IPS-18c (cell line): ENCODE measurements around the gene TUBG2.
A peak's percentile ranks its signal among the peaks of the same experiment; 100 is the strongest.

Source experiments
- H3K4me3 ChIP-seq: 2 replicates; pipeline ENCODE4 v1.7.0; 2013; ENCODE audit warnings: low read depth, mild to moderate bottlenecking, low read length, moderate library complexity; ENCODE audit not compliant: insufficient read depth
- H3K9me3 ChIP-seq: one replicate; pipeline ENCODE4 v1.6.1; 2013; ENCODE audit warnings: mild to moderate bottlenecking, low read length, moderate library complexity; ENCODE audit not compliant: control insufficient read depth, insufficient read depth

TUBG2 gene

DNA sequence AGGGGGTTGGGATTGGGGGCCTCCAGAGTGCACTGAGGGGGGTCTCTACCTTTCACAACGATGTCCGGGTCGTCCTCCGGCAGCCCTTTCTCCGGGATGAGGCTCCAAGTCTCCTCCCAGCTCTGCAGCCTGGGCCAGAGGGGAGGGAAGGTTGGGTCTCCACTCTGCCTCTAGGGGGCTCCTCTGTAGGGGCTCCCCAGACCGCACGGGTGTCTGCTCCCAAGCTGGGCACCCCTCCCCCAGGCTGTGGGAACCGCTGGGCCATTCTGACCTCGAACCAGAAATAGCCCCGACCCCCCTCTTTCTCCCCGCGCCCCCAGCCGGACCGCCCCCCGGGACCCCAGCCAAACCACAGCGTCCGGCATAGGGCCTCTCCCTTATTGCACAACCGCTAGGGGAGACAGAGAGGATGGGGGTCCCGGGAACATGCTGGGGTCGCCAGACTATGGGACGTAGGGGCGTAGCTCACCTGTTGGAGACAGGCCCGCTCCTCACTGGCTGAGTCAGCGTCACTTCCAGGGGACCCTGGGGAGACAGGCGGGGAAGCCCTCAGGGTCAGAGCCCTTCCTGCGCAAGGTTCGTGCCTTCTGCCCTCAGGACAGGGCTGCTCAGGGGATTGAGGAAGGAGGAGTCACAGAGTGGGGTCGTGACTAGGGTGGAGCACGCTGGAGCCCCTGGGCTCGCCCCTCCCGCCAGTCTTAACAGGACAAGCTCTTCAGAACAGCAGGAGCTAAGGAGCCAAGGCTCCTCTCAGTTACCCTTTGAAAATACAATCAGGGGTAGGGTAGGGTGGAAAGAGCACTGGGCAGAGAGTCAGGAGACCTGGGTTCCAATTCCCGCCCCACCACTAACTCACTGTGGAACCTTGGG, 15.0 kb downstream of the TUBG2 start:
- H3K4me3 ChIP-seq, result peak overlapping the region; percentile 34
- H3K9me3 ChIP-seq, result no peaks in the 10 kb centered on the region

DNA sequence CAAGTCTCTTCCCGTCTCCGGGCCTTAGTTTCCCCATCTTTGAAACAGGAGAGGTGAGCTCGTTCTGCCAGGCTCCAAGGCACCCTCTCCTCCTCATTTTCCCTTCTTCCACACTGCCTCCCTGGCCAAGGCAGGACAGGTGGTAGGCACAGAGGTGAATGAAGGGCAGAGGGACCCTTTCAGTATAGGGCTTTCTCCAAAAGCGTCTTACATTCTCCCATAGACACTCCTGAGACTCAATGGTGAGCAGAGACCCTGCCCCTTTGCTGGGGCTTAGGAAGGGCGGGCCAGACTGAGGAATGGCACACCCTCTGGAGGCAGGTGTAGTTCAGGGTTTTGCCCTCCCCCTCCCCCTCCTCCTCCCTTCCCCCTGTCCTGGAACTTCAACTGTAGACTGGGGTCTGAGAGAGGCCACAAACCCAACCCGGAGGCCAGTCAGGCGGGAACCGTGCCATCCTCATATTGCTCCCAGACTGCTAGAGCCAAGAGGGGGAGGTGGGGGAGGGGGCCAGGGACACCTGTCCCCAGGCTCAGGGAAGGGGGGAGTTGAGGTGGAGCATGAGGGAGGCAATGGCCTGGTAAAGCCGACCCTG, 15.8 kb downstream of the TUBG2 start:
- Histone ChIP-seq H3K4me3 (peak overlapping the region; percentile 95), H3K9me3 (no peaks in the 10 kb centered on the region)

DNA sequence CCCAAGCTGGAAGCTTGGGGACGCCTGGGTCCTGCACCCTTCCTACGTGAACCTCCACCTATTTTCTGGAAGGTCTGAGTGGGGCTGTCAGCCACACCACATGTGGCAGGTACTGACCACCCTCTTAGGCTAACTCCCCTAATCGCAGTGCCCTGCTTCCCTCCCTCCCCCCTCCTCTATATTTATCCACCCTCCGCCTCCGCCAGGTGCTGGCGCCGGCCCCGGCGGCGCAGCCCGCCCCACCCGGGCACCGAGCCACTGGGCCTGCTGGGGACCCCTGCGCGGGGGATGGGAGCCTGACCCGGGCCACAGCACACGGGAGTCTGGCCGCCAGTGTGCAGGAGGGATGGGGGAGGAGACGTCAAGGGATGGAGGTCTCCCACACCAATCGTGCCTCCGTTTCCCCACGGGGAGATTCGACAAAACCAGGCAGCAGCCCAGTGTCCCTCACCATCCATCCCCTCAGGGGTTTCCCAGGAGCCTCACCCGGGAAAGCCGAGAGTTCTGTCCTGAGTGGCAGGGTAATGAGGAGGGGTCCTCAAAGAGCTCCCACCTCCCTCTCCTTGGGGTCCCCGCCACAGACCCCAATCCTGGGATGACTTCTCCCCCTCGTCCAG, 16.4 kb downstream of the TUBG2 start:
- no peaks in the 10 kb centered on the region for H3K9me3 ChIP-seq
- peak overlapping the region; percentile 95 for H3K4me3 ChIP-seq

DNA sequence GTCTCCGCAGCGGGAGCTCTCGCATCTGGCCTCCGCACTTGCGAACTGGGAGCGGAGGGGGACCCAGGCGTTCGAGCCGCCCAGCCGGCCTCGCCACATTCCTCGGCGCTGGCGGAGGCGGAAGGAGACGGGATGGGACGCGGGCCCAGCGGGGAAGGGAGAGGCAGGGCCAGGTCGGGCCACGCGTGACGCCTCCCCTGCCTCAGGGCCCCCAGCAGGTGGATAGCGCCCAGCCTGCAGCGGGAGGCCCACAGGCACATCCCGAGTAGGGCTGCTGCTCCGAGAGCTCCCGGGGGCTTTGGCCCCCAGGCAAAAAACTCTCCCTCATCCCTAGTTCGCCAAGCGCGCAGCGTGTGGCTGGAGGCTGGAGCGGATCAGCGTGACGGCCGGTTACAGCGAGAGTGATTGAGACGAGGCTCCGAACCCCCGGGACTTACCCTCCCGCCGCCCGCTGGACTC, 16.9 kb downstream of the TUBG2 start:
- peak overlapping the region; percentile 95 for H3K4me3 ChIP-seq
- H3K9me3 ChIP-seq, result no peaks in the 10 kb centered on the region

DNA sequence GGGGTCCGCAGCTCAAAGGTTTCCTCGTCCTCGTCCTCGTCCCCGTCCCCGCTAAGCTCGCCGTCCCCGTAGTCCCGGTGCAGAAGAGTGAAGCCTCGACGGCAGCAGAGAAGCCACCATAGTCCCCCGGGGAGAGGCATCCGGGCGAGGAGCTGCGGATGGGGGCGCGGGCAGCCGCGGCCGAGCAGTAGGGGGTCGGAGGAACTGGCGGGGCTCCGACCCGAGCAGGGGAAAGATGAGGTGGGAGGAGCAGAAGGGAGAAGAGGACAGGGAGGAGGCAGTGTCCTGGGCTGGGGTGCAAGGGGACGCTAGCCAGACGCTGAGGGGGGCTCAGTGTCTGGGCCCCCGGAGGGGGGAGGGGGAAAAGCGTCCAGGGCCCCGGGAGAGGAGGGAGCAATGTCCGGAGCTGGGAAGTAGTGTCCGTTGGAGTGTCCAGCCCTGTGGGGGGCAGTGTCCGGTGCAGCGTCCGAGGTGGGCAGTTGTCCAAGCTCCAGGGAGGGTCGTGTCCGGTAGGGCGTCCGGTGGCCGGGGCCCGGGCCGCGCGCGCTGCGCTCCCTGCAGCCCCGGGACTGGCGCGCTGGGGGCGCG, 17.4 kb downstream of the TUBG2 start, which contains the start of gene PLEKHH3:
Gene PLEKHH3, minus strand, starts transcription at position 571 of the 588 bp plus-strand sequence. Its CDS starts 431 bp downstream, at position 140.
- no peaks in the 10 kb centered on the region for H3K9me3 ChIP-seq
- H3K4me3 ChIP-seq, result peak within 1 kb of the TSS; percentile 95

DNA sequence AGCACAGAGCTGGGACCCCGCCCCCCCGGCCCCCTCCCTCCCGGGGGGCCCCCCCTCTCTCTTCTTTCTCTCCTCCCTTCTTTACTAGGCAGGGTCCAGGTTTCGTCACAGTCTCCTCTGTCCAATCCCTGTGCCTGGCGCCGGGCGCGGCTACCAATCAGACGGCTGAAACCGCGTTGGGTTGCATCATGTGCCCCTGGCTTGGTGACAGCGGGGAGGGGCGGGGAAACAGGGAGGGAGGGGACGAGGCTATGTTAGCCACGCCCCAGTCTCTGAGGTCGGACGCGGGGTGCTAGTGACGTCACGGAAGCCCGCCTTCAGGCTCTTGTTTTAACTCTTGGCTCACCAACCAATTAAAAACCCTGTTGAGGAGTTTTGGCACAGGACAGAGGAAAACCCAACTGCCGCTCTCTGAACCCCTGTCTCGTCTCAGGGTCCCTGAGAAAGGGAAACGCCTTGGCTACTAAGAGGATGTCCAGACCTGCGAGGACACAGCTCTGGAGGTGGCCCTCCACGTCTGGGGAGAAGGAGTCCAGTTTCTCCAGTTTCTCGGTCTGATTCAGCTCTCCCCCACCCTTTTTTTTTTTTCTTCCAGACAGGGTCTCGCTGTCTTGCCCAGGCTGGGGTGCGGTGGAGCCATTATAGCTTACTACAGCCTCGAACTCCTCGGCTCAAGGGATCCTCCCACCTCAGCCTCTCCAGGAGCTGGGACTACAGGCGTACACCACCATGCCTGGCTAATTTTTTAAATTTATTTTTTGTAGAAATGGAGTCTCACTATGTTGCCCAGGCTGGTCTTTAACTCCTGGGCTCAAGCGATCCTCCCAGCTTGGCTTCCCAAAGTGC, 18.2 kb downstream of the TUBG2 start:
- H3K4me3 ChIP-seq, result peak overlapping the region; percentile 95; the same call in 1 of the 2 replicates
- H3K9me3 ChIP-seq, result no peaks in the 10 kb centered on the region

DNA sequence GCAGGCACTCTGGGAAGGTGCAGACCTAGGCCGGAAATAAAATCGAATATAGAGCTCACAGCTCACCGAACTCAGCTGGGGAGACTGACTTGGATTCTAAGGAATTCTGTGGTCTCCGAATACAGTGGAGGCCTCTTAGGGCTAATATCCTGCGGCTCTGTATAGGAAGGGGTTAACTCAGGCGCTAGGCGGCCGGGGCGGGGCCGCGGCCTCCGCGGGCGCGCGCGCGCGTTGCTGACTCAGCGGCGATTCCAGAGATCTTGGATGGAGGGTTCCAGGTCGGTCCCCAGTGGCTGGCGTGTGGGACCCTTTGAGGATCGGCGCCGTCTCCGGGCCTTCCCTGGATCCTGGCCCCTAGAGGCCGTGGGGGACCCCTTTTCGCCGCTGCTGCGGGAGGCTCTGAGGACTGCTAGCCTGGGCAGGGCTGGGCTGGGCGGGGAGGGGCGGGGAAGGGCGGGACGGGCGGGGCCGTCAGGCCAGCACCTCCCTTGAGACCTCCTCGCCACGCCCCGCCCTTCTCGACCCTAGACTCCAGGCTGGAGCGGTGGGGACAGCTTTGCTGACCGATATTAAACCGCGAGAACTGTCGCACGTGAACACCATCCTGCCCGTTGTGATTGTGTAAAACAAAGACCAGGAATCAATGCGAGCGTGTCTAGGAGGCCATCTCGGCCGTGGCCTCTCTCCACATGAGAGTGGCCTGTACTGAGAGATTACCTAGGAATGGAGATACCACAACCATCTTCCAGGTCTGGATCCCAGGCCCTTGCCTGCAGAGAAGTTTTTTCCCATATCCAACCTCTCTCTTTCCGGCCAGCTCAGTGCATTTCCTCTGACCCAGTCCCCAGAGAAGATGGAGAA, 19.1 kb downstream of the TUBG2 start:
- Histone ChIP-seq H3K9me3 (no peaks in the 10 kb centered on the region), H3K4me3 (peak overlapping the region; percentile 86)

DNA sequence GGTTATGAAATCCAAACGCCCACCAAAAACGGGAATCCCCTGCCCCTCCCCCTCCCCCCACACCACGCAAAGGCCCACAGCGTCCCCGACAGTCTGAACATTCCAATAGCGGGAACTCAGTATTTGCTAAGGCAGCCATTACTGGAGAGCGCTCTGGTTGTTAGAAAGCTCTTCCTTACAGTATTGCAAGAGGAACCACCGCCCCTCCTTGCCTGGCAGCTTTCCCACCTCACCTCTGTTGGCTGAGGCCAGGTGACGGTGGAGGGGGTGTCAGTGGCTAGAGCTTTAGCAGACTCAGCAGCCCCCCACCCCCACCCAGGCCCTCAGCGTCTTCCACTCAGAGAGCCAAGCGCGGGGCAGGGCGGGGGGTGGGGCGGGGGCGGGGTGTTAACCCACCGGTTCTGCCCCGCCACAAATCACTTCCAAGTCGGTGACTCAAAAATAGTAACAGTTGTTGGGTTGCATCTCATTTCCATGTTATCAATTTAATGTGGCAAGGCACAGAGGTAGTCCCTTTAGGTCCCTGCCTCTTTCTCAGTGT, 19.9 kb downstream of the TUBG2 start:
- Histone ChIP-seq H3K9me3 (no peaks in the 10 kb centered on the region), H3K4me3 (peak overlapping the region; percentile 86; the same call in 1 of the 2 replicates)

DNA sequence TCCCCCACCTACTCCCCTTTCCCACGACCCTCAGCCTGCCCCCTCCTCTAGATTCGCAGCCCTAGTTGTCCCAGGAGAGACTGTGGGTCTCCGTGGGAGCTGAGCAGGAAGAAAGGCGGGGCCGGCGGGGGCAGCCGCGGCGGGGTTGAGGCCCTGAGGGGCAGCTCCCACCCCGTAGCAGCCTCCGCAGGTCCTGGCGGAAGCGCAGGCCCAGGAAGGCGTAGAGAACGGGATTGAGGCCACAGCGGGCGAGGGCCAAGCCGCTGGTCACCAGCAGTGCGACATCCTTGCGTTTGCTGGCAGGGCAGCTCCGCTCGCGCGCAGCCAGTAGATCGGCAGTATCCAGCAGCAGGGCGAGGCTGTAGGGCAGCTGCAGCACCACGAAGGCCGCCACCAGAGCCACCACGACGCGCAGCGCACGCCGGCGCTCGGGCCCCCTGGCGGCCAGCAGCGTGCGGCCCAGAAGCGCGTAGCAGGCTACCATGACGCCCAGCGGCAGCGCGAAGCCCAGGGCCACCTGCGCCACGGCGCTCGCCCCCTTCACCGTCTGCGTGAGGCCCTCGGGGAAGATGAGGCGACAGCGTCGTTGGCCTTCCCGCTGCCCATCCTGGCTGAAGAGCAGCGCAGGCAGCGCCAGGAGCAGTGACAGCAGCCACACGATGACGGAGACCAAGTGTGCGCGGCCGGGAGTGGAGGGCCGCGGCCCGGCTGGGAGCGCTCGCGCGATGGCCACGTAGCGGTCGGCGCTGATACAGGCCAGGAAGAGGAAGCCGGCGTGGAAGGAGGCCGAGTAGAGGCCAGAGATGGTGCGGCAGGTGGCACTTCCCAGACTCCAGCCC, 20.6 kb downstream of the TUBG2 start:
- peak overlapping the region; percentile 42 for H3K4me3 ChIP-seq
- no peaks in the 10 kb centered on the region for H3K9me3 ChIP-seq

DNA sequence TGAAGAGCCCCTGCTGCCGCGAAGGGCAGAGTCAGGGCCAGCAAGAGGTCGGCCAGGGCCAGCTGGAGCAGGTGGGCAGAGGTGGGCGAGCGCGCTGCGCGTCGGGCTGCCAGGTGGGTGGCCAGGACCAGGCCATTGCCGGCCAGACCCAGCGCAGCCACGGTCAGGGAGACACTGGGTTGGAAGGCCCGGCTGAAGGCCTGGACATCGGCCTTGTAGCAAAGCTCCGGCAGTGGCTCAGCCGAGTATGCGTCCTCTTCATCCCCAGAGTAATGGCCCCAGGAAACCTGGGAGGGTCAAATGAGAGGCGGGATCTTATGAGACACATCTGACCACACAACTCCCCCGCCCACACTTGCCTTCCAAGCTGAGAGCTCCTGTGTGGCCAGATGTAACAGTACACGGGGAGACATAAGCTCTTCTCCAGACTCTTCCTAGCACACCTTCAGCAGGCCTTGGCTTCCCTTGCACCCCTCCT, 21.3 kb downstream of the TUBG2 start:
- Histone ChIP-seq H3K4me3 (peak overlapping the region; percentile 42; the same call in 1 of the 2 replicates), H3K9me3 (no peaks in the 10 kb centered on the region)

DNA sequence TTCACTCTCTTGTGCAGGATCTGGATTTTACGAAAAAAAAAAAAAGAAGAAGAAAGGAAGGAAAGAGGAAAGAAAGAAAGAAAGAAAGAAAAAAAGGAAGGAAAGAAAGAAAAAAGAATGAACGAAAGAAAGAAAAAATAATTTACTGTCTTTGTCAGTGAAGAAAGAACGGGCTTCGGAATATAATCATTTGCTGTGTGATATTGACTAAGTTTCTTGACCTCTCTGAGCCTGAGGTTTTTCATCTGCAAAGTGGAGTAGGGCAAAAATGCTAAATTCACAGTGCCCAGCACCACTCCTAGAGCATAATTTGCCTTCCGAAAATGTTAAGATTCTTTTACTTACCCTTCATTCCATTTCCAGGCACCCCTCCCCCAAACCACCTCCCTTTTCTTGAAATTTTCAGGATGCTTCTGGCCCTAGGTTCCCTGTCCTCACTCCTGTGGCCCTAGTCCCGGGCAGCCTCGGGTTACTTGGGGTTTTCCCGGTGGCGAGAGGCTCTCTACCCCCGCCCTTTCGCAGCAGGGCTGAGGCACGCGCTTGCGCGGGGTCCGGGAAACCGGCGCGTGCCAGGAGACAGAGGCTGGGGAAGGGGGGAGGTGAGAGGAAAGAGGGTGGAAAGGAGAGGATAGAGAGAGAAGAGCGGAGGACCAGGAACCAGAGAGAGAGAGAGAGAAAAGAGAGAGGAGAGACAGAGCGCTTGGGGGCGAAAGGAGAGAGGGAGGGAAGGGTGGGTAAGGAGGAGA, 23.1 kb downstream of the TUBG2 start, which contains the start of gene CNTNAP1:
Gene CNTNAP1, plus strand, starts transcription at position 556 of the 746 bp plus-strand sequence. CDS start 299 bp downstream, outside the sequence.
- no peaks in the 10 kb centered on the region for H3K9me3 ChIP-seq

DNA sequence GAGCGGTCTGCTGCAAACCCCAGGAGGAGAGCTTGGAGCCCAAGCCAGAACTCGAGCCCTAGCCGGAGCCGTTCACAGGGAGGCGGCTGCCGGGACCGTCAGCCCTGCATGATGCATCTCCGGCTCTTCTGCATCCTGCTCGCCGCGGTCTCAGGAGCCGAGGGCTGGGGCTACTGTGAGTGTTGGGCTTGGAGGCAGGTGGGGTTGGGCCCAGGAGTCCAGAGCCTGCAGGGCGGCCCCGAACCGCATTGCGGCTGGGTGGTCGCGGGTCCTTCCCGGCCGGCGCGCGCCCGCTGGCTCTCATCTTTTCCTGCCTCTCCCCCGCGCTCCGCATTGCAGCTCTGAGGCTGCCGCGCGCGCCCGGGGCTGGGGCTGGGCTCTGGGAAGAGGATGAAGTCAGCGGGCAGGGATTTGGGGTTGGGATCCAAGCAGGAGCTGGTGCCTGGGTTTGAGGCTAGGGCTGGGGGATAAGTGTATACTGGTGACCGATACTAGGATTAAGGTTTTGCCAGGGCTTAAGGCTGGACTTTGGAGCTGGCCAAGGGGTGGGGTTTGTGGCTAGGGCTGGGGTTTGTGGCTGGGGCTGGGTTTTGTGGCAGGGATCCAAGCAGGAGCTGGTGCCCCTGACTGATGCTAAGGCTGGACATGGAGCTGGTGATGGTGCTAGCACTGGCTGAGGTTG, 23.8 kb downstream of the TUBG2 start:
- peak overlapping the region; percentile 77 for H3K4me3 ChIP-seq
- no peaks in the 10 kb centered on the region for H3K9me3 ChIP-seq

More for the DNA sequence above, 23.1 kb downstream of the TUBG2 start, which contains the start of gene CNTNAP1:
- peak within 1 kb of the TSS; percentile 77 for H3K4me3 ChIP-seq

DNA sequence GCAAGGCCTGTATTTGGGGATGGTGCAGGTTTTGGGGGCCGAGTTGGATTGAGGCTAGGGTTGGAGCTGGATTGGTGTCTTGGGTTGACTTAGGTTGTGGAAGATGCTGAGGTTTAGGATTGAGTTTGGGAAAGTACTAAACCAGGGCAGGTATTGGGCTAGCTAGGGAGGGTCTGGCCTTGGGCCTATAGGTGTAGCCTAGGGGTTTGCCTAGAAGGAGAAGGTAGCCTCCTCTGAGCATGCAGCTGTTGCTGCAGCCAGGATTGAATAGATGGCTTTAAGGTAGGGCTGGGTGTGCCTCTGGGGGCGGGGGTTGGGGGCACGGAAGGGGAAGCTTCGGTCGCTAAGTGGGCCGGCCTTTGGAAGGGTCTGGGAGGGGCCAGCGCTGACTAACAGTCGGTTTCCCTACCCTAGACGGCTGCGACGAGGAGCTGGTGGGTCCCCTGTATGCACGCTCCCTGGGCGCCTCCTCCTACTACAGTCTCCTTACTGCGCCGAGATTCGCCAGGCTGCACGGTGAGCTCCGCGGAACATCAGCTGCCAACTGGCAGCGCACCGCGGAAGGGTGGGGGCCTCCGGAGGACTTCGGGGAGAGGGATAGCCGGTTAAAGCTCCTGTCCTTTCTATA, 24.4 kb downstream of the TUBG2 start:
- Histone ChIP-seq H3K9me3 (no peaks in the 10 kb centered on the region), H3K4me3 (peak overlapping the region; percentile 77)
